Stimulated activated CD8-positive, alpha-beta memory T cell treated with anti-CD3 and anti-CD28 coated beads, Interleukin-15, amount 100 ng/mL, for 4 hours (primary cell): ENCODE data around the gene HOXD3.

Source experiments
- DNase-seq, 2 donors: peaks; one replicate each; pipeline ENCODE4 v3.0.0-alpha.2; 2020; ENCODE audit warnings: low read depth in 2 of 2

HOXD3 gene

DNA sequence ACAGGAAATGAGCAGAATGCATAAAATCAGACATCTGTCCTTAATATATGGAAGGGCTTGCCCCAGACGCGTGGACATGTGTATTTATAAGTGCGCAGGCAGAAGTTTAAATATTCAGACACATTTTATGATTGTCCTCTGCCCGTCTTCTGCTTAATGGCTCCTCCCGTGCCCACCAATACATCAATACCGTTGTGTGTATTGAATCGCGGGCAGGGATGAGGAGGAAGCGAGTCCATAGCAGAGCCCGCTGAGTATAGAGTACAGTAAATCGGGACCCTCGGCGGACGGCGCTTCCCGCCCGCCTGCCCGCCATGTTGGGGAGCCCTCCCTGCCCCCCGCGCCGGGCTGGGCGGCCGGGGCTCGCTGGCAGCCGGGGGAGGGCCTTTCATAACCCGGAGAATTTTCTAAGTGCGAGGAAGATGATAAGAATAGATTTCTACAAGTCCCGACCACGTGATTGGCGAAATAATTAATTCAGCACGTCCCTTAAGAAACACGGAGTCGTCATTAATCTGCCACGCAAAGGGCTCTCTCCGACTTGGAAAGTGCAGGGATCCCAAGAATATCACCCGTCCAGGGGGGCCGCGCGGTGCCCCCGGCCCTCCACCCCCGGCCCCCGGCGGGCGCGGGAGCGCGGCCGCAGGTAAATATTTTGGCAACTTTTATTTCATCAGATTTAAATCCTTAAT, at the start of gene HOXD3:
Gene HOXD3 (plus strand): TSS at position 501 of the 692 bp plus-strand sequence. CDS start 11,808 bp downstream, outside the sequence.
- DNase-seq, result no peak

DNA sequence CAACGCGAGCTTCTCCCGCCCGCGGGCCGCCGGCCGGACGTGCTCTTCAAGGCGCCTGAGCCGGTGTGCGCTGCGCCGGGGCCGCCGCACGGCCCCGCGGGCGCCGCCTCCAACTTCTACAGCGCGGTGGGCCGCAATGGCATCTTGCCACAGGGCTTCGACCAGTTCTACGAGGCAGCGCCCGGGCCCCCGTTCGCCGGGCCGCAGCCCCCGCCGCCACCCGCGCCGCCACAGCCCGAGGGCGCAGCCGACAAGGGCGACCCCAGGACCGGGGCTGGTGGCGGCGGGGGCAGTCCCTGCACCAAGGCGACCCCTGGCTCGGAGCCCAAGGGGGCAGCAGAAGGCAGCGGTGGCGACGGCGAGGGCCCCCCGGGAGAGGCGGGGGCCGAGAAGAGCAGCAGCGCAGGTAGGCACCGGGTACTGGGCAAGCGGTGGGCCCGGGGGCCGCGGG, 49.4 kb upstream of the HOXD3 start:
- DNase-seq, result no peak

- DNase-seq, result no peak
These were observed 47.8 kb upstream of the HOXD3 start for GRCh38 chr2:176109192-176109901.

DNA sequence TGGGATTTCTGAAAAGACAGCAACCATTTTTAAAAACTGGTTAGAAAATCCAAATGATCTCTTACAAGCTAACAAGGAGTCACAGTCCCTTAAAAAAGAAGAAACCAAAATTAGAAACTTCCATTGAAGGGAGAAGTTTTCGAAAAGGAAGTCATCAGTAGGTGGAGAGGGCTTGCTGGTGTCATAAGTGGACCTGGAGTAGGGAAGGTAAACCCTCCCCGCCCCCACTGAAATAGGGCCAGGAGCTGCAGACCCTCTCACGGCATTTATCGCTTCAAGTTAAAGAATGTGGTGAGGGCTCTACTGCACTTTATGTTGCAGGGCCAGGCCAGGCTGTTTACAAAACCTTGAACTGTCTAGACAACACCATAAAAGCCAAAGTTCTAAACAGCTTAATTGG, 47.2 kb upstream of the HOXD3 start:
- DNase-seq, result no peak

DNA sequence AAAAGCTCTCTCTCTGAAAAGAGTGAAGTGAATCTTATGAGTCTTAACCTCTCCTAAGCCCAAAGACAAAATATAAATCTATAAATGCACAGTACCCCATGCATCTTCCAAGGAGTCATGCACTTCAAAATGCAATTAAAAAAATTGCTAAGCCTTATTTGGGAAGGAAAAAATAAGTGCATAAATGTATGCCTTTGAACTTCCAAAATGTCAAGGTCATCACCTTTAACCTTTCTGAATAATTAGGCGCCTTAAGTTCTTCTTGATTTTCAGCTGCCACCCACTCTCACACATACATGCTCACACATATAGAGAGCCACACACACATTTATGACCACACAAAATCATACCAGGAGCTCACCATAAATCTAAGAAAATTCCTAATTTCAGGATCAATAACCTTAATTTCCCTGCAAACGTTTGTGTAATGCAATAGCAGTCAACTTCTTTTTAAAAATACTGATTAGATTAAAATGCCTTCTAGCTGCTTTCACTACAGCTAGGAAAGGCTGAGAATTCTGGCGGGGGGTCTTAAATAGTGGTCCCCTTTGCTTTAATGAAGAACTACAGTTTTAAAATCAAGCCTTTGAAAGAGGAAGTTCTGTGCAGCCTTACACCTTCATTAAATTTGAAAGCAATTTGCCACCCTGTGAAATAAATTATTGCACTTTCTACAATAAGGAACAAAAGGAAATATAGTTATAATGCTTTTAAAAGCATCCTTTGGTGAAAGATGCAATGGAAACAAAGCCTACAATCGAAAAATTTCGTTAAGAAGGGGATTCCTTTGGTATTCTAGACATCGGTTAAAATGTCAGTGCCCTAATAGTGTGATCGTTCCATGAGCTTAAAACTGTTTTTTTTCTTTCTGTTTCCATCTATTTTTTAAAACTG, 46.4 kb upstream of the HOXD3 start:
- DNase-seq, result no peak

- DNase-seq, result no peak
These were observed 45.8 kb upstream of the HOXD3 start for GRCh38 chr2:176111309-176111663.

GRCh38 chr2:176111846-176112374, 45.2 kb upstream of the HOXD3 start:
- DNase-seq, result no peak

GRCh38 chr2:176112375-176113302, 44.5 kb upstream of the HOXD3 start:
- DNase-seq, result no peak

GRCh38 chr2:176114120-176114929, 42.8 kb upstream of the HOXD3 start:
- no peak for DNase-seq

DNA sequence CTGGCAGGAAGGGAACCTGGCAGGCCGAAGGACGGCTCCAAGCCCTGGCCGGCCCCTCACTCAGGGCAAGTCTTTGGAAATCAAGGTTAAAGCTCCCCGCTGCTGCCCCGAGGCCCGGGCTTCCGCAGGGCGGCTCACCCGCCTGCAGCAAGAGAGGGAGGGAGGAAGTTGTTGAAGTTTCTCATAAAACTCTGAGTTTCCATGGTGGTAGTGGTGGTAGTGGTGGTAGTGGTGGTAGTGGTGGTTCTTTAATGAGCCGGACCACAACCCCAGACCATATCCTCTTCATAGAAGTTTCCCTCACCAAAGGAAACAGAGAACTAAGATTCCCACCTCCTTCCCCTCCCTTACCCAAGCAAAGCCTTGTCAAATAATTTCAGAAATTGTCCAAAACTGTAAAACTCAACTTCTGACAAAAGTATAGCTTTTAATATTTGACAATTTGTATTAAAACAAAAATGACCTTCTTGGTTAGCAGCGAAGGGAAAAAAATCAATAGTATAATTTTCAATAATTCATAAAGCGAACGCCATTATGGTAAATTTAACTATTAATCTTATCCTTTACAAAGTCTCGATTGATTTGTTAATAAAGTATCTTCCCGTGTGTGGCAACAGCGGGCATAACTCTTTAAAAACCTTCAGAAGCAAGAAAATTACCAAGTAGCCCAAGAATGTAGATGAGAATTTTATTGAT, 42.0 kb upstream of the HOXD3 start:
- DNase-seq, result no peak

- DNase-seq, result no peak
These were observed 41.0 kb upstream of the HOXD3 start, which contains the start of gene HOXD10 for GRCh38 chr2:176115883-176116813. HOXD10 (plus strand) TSS chr2:176116778; CDS start chr2:176116834, 56 bp downstream.

DNA sequence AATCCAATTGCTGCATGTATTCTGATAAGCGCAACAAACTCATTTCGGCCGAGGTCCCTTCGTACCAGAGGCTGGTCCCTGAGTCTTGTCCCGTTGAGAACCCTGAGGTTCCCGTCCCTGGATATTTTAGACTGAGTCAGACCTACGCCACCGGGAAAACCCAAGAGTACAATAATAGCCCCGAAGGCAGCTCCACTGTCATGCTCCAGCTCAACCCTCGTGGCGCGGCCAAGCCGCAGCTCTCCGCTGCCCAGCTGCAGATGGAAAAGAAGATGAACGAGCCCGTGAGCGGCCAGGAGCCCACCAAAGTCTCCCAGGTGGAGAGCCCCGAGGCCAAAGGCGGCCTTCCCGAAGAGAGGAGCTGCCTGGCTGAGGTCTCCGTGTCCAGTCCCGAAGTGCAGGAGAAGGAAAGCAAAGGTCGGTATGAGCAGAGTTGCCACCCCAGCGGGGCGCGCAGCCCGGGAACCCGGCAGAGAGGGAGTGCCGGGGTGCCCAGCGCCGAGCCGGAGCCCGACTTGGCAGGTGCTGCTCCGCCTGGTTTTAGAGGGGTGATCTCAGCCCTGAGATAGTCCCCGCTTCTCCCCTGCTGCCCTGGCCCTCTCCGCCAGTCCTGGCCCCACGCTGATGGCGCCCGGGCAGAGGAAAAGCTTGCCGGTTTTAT, 39.8 kb upstream of the HOXD3 start:
- DNase-seq, result no peak

DNA sequence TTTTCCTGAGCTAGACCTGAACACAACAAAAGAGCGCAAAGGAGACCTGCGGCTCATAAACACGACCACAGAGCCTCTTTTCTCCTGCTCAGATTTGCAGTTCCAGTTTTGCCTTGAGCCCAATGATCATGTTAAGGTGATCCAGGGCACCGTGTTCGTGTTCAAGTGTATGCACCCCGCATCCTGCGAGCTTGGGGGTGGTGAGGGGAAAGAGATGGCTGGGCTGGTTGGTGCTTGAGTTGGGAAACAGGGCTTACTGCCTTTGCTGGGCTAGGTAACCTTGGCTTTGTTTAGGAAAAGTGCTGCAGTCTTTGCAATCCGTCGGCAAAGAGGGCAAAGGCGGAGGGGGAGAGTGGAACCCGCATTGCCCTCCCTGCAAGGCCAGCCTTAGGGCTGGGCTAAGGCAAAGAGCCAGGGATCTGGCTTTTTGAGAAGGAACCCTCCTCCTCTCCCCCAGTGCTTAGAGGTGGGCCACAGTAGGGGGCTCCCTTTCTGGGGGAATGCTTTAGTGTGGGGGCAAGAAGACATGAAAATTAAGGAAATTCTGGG, 39.2 kb upstream of the HOXD3 start:
- no peak for DNase-seq

GRCh38 chr2:176118601-176119339, 38.3 kb upstream of the HOXD3 start:
- DNase-seq, result no peak

GRCh38 chr2:176120364-176121189, 36.5 kb upstream of the HOXD3 start:
- DNase-seq, result no peak
